Right ventricle myocardium superior (tissue), 1 donor: ENCODE data around the gene RIMOC1. TPM values are rescaled to one million over a fixed set of nuclear protein-coding genes. Genes with fewer than 3 reads are reported as not detected.

Experiments
- ATAC-seq: fragments of 200-7000 bp; cut with Tn5 transposase; one replicate; pipeline ENCODE4 v1.9.1; 2020; ENCODE audit warnings: mild to moderate bottlenecking; ENCODE audit not compliant: poor library complexity
- DNase-seq: peaks from one replicate; pipeline ENCODE4 v3.0.0-alpha.2; 2020
- intact Hi-C: fragments of 100-400 bp; cut with DNase I; formaldehyde crosslinking; loops from one replicate; pipeline ENCODE4 v1.11.2; 2022
- long read RNA-seq: library from polyadenylated mRNA; unstranded; transcript quantifications from one replicate; pipeline ENCODE4 v2.0.0, GENCODE V29; 2021
- total RNA-seq: library from RNA; stranded (reverse); fragmentation: NEBNext Ultra II Directional; extraction: Animal tissue kit (Norgen Biotek cat#: 25700); gene quantifications from one replicate; pipeline ENCODE4 v1.2.1, GENCODE V29; 2021
- donor health status: DM: no; HTN: yes; CAD: no; lungs with severe emphysema.

RIMOC1 gene, protein sequence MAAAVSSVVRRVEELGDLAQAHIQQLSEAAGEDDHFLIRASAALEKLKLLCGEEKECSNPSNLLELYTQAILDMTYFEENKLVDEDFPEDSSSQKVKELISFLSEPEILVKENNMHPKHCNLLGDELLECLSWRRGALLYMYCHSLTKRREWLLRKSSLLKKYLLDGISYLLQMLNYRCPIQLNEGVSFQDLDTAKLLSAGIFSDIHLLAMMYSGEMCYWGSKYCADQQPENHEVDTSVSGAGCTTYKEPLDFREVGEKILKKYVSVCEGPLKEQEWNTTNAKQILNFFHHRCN
- total RNA-seq = 10.9 TPM
- long read RNA-seq, full-length matches to known transcripts = 4 of 7 reads
- long read RNA-seq, partial matches to known transcripts = 1 of 7 reads
- long read RNA-seq, other reads (novel, unspliced or antisense) = 2 of 7 reads

DNA sequence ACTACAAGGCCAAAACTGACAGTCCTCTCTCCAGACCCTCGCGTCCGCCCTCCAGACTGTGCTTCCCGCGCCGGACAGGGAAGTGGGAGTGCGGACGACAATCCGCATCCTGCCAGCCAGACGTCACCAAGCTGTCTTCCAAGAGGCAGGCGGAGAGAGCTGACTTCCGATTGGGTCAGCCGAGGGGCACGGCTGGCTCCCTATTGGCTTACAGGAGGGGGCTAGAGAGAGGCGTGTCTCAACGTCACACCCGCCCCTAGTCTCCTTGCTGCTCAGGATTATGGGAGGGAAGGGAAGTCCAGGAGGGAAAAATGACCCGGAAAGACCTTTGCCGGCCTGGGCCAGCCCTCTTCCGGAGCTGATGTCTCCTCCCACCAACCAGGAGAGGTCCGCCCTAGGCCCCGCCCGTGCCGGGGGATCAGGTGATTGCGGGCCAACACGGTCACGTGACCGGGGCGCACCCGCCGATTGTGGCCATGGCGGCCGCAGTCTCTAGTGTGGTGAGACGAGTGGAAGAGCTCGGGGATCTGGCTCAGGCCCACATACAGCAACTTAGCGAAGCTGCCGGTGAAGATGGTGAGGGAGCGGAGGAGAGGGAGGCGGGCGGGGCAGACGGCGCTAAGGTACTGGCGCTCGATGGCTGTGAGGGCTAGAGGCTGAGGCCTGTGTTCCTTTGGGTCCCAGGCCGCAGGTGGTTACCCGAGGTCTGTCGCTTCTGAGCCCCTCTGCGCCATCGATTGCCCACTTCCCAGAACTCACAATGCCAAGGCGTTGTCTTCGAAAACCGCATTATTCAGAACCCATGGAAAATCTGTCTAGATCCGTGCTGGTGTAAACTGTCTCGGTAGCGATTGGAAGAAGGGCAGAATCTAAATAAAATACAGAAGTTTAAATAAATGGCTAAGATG, at the start of gene RIMOC1:
RIMOC1 (plus strand) TSS at position 453 of the 908 bp plus-strand sequence; CDS start at position 477, 24 bp downstream.
- ATAC-seq = peak; percentile 99
- intact Hi-C loops = no loop called here

GRCh38 chr5:41856644-41857491, 47.3 kb upstream of the RIMOC1 start:
- intact Hi-C loops = loop anchor here (2.0 to 10.0 kb wide), 3 partner anchors 70 to 918 kb away; partner anchors contain the start of gene FBXO4
- ATAC-seq (peak; percentile 94), DNase-seq (no peak)

More for the DNA sequence above, at the start of gene RIMOC1:
- peak; percentile 99 for DNase-seq

DNA sequence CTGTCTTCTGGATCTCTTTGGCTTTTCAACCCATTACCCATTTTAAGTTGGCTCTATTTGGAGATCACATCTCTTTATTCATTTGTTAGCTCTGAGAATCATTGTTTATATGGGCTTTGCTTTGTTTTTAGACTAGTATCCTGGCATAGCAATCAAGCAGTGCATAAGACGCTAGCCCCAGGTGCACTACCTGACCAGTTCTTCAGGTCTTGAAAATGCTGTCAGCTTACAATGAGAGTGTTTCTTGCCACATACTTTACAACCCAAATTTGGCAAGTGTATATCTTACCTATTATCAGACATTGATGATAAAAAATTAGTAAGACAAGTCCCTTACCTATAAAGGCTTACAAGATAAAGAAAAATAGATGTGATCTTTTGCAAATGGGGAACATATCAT, 46.2 kb upstream of the RIMOC1 start:
- ATAC-seq = no peak
- intact Hi-C loops = loop anchor here (2.0 to 10.0 kb wide), 3 partner anchors 69 to 917 kb away; partner anchors contain the start of gene FBXO4
- no peak for DNase-seq

- intact Hi-C loops = loop anchor here (5.0 to 10.0 kb wide), 2 partner anchors 68 to 916 kb away; partner anchors contain the start of gene FBXO4
- ATAC-seq = no peak
These were observed 45.3 kb upstream of the RIMOC1 start for GRCh38 chr5:41858890-41859289.

GRCh38 chr5:41863871-41864486, 40.2 kb upstream of the RIMOC1 start:
- no peak for ATAC-seq

More at GRCh38 chr5:41858890-41859289, 45.3 kb upstream of the RIMOC1 start:
- no peak for DNase-seq

DNA sequence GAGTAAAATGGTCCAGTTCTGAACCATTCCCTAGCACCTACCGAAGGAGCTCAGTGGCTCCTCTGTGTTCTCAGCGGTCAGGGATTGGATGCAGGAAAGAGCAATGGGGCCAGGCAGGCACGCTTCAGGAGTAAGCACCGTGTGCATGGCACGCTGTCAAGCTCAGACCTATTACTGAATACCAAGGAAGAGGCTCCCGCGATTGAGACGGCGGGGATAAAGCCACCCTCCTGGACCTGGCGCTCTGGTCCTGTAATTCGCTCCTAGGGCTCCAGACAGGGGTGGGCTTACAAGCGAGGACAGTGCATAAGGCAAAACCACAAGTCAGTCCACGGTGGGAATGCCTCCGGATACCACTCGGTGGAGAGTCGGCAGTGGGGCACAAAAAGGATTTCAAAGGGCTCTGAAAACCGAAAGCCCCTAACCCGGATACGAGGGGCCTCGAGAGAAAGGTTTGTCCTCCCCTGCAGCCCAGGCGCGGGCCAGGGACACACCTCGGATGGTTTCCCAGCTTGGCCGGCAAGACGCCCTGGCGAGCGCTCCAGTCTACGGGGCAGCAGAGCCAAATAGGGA, 34.9 kb upstream of the RIMOC1 start:
- ATAC-seq (peak; percentile 92), DNase-seq (peak; percentile 89)
- intact Hi-C loops = no loop called here

More at GRCh38 chr5:41863871-41864486, 40.2 kb upstream of the RIMOC1 start:
- DNase-seq = no peak
- intact Hi-C loops = no loop called here

DNA sequence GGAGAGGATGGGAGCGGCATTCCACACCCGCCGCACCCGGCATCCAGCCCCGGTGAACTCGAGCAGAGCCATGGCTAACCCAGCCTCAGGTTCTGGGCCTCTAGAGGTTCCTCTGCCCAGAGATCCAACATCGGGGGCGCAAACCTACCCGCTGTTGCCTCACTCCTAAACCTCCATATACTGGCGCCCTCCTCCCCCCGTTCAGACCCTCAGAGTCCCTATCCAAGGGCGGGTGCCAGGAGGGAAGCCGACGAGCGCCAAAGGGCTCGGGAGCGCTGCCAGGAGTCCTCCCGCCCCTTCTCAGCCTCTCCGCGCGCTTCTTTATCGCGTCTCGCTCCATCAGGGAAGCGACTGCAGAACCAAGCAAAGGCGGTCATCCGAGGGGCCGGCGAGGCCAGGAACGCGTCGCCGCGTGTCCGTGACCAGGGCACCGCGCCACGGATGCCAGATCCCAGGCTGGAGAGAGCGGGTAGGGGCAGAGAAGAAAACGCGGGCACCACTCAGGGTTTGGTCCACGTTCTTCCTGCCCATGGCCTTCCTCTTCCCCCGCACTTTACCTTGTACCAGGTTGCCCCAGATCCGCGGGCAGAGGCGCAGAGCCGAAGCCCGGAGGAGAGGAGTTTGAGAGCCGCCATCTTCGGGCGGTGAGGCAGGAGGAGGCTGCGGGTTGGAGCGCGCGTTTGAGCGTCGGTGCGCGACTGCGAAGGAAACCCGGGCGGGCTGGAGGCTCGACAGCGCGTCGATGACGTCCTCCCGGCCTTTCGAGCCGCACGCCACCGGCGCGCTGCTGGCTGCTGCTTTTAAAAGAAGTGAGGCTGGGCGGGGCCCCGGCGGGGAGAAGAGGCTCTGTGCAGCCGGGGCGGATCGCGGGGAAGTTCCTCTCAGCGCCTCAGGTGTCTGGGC, 34.2 kb upstream of the RIMOC1 start, which contains the start of gene OXCT1:
OXCT1 (minus strand) TSS at position 702 of the 903 bp plus-strand sequence; CDS start at position 635, 67 bp downstream.
- intact Hi-C loops = no loop called here
- ATAC-seq (peak; percentile 84), DNase-seq (peak; percentile 90)

GRCh38 chr5:41870627-41871048, 33.5 kb upstream of the RIMOC1 start:
- ATAC-seq = no peak
- intact Hi-C loops = no loop called here
- DNase-seq = no peak

- DNase-seq (no peak), ATAC-seq (no peak)
- intact Hi-C loops = no loop called here
These were observed 32.3 kb upstream of the RIMOC1 start for GRCh38 chr5:41871852-41872251.

- intact Hi-C loops = no loop called here
- ATAC-seq = no peak
These were observed 29.6 kb upstream of the RIMOC1 start for GRCh38 chr5:41874512-41875060.

GRCh38 chr5:41875121-41875520, 29.0 kb upstream of the RIMOC1 start:
- intact Hi-C loops = no loop called here
- DNase-seq = no peak
- no peak for ATAC-seq

More at GRCh38 chr5:41874512-41875060, 29.6 kb upstream of the RIMOC1 start:
- DNase-seq = no peak

DNA sequence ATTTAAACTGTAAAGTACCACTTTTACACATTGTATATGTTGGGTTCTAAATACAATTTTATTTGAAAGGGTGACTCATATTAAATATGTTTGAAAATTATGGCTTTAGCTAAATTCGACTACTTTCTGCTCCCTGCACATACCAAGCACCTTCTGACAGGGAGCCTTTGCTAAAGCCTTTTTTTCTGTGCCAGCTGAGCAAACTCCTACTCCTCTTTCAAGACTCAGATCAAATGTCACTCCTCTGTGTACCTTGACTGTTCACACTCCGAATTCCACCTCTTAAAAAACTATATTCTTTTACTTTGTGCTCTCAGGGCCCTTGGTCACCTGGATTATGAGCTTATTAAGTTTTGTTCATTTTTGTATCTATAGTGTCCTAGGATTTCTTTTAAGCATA, 27.5 kb upstream of the RIMOC1 start:
- DNase-seq (no peak), ATAC-seq (no peak)
- intact Hi-C loops = no loop called here

DNA sequence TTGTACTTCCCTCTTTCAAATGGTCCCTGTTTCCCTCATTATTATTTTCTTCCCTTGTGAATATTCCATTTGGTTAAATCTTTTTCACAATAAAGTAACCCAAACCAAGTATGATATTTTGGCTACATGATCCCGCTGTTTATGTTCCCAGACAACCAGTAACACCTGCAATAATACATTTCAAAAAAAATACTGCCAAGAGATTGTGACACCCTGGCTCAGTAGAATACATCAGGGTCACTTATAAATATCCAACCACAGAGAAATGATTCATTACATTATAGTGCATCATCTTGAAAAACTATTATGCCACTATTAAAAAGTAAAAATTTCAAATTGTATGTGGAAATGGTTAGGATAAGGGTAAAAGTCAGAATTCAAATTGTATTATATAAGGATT, 26.7 kb upstream of the RIMOC1 start:
- DNase-seq = no peak
- ATAC-seq = no peak
- intact Hi-C loops = no loop called here

GRCh38 chr5:41878173-41878572, 26.0 kb upstream of the RIMOC1 start:
- DNase-seq = no peak
- intact Hi-C loops = no loop called here
- no peak for ATAC-seq

GRCh38 chr5:41878643-41879478, 25.3 kb upstream of the RIMOC1 start:
- no peak for ATAC-seq
- DNase-seq = no peak
- intact Hi-C loops = no loop called here
